Measurements from ENCODE around the gene RPL36A. TPM values are rescaled to one million over a fixed set of nuclear protein-coding genes. Genes with fewer than 3 reads are reported as not detected.

RPL36A gene
- total and polyA plus RNA-seq, 2 of the 13 experiments (the other 11 are each of a cell fraction or from before 2014, with no cell fraction given): 1,152 to 1,716 TPM

- TF ChIP-seq, protein P1, sequence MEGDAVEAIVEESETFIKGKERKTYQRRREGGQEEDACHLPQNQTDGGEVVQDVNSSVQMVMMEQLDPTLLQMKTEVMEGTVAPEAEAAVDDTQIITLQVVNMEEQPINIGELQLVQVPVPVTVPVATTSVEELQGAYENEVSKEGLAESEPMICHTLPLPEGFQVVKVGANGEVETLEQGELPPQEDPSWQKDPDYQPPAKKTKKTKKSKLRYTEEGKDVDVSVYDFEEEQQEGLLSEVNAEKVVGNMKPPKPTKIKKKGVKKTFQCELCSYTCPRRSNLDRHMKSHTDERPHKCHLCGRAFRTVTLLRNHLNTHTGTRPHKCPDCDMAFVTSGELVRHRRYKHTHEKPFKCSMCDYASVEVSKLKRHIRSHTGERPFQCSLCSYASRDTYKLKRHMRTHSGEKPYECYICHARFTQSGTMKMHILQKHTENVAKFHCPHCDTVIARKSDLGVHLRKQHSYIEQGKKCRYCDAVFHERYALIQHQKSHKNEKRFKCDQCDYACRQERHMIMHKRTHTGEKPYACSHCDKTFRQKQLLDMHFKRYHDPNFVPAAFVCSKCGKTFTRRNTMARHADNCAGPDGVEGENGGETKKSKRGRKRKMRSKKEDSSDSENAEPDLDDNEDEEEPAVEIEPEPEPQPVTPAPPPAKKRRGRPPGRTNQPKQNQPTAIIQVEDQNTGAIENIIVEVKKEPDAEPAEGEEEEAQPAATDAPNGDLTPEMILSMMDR (CRISPR knock-in tag; IDR thresholded peaks at IDR 0.05): no peak
- no peak for TF ChIP-seq KLF12 (CRISPR knock-in tag; IDR thresholded peaks at IDR 0.05; ENCODE audit: borderline replicate concordance)
Observed at GRCh38 chrX:101385026-101385684, 5.7 kb upstream of the RPL36A start (continued).

DNA sequence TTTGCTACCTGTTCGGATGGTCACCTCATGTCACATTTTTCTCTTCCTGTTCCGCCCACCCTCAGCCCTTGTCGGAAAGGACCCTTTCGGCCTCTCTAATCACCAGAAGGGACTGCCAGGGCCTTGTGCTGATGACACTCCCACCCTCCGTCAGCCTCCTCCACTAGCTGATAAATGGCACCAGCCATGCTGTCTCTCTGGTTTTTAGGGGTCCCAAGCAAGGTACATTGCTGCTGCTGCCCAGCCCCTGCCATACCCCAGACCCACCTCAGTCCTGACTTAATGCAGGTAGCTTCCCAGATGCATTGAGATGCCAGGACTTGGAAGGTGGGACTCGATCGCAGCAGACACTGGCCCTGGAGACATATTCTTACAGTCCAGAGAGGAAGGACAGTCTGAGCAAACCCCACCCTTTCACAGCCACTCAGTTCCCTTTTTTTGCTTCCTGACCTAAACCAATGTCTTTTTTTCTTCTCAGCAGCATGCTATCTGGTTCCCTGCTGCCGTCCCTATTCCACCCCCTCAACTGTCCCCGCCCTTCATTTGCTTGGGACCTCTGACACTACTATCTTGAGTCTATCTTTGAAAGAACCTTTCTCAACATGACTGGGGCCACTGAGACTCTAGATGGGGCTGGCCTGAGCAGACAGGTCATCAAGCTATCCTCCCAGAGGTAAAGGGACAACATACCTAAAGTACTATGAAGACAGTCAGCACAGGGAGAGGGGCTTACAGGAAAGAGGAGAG, 4.8 kb upstream of the RPL36A start, which contains the start of gene BTK:
TSS of gene BTK (minus strand) at position 397 of the 747 bp plus-strand sequence. CDS start 10,907 bp downstream, outside the sequence.
- Histone ChIP-seq H3K9me3 (ENCODE audit: low read length) (no peaks in the 10 kb centered on the region), H3K4me2 (ENCODE audit: low read depth, low read length) (no peak within 1 kb of the TSS), H2AFZ (ENCODE audit: low read length) (no peak within 1 kb of the TSS), H3K9ac (ENCODE audit: insufficient read depth, low read depth, low read length) (no peak within 1 kb of the TSS), H3K79me2 (ENCODE audit: insufficient read depth, low read length) (peaks cover under 1% of the 10 kb centered on the region), H3K27ac (ENCODE audit: extremely low read length, insufficient read depth, low read length) (no peak within 1 kb of the TSS), H3K4me3 (replicated peaks in 1 of 3; ENCODE audit: insufficient read depth in 1 of 3, low read depth in 2 of 3, low read length in 3 of 3) (no peak within 1 kb of the TSS), H3K27me3 (ENCODE audit: control insufficient read depth in 1 of 2, insufficient read depth in 2 of 2, low read length in 2 of 2) (no peaks in the 10 kb centered on the region), H3K4me1 (ENCODE audit: insufficient read depth, low read length) (no peaks in the 10 kb centered on the region), H4K20me1 (ENCODE audit: insufficient read depth, low read length) (no peaks in the 10 kb centered on the region), H3K36me3 (replicated peaks in 1 of 2; ENCODE audit: control insufficient read depth in 1 of 2, insufficient read depth in 2 of 2, low read length in 2 of 2) (no peaks in the 10 kb centered on the region)
- in situ Hi-C loops (cut with HindIII; ENCODE audit: extremely low pct_ligation_motif_present, low pct_unique_long_range_greater_than_20kb) (no loop called here), intact Hi-C loops (cut with micrococcal nuclease; ENCODE audit: unreplicated experiment) (no loop called here)
- POLR2A ChIA-PET: no interaction called here
- TF ChIP-seq IRF1 (CRISPR knock-in tag; IDR thresholded peaks at IDR 0.05; ENCODE audit: low read depth): no peak
- 75% methylated on average over 9 of the region's 9 CpGs for WGBS (ENCODE audit: low lambda C conversion rate)
- ATAC-seq (no peak), DNase-seq (ENCODE audit: low spot score) (no peak), FAIRE-seq (no peak)
- CTCF ChIA-PET (ENCODE audit: low intra/inter-chr PET ratio, low total read pairs): no interaction called here
- no TSS peak for BruUV-seq (replicated peaks)
